ENCODE measurements around the gene TMC7. TPM values are rescaled to one million over a fixed set of nuclear protein-coding genes. Genes with fewer than 3 reads are reported as not detected.

The TMC7 gene
- total and polyA plus RNA-seq, 9 donors = 0.15 to 1.1 (median 0.35) TPM; not detected in 1

DNA sequence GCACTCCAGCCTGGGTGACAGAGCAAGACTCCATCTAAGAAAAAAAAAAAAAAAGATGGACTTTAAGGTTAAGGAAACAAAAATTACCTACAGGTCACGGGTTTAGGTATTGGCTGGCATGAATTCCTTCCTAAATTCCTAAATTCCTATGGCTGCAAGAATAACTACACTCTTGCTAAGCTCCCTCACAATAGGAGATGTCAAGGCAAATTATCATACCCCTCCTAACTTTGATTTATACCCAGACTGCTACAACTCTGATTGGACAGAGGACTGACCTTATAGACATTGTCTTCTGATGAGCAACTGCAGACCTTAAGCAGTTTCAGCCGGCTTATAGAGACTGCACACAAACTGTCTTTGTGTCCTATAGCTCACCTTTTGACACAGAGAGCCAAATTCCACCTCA is 25.1 kb upstream of the TMC7 start:
- DNase-seq = no peak
- no peaks in the 10 kb centered on the region for H3K27me3 ChIP-seq
- TF ChIP-seq EP300 (IDR thresholded peaks at IDR 0.05) (no peak), POLR2A (IDR thresholded peaks at IDR 0.05) (no peak), CTCF (IDR thresholded peaks at IDR 0.05) (no peak)
- H3K4me3 ChIP-seq = no peak overlapping the region
- no peaks in the 10 kb centered on the region for H3K36me3 ChIP-seq
- H3K27ac ChIP-seq = no peak overlapping the region
- intact Hi-C loops (cut with DNase I) = no loop called here
- H3K9me3 ChIP-seq = no peaks in the 10 kb centered on the region
- no peaks in the 10 kb centered on the region for H3K4me1 ChIP-seq (ENCODE audit: insufficient read depth)
- WGBS, 3 donors = 51 to 58% (median 57%) methylated on average over 2 of the region's 2 CpGs

DNA sequence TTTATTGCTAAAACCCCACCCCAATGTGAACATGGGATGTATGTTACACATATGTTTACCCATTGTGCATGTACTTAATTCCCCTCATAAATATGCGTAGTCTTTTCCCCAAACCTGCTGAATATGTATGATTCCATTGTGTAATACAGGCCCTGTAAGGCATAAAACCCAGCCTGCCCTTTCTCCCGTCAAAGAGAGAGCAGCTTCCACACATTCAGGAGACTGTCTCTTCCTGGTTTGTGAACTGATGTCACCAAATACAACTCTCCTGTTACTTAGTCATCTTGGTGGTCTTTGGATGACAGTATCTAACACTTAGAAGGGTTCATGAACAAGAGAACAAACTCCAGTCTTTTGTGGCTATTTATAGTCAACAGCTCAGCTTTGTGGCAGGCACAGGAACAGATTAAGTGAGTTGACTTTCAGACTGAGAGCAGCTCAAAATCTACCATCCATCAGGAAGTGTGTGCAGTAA is 24.7 kb upstream of the TMC7 start:
- TF ChIP-seq CTCF (IDR thresholded peaks at IDR 0.05) = no peak
- DNase-seq = no peak
- 62 to 74% (median 66%) methylated on average over 2 of the region's 2 CpGs for WGBS, 3 donors
- Histone ChIP-seq H3K4me3 (no peak overlapping the region), H3K9me3 (no peaks in the 10 kb centered on the region), H3K27me3 (no peaks in the 10 kb centered on the region), H3K27ac (no peak overlapping the region), H3K36me3 (no peaks in the 10 kb centered on the region), H3K4me1 (ENCODE audit: insufficient read depth) (no peaks in the 10 kb centered on the region)
- intact Hi-C loops (cut with DNase I) = no loop called here

- Histone ChIP-seq H3K4me3 (no peak overlapping the region), H3K27ac (no peak overlapping the region), H3K27me3 (no peaks in the 10 kb centered on the region), H3K36me3 (no peaks in the 10 kb centered on the region), H3K4me1 (ENCODE audit: insufficient read depth) (no peaks in the 10 kb centered on the region), H3K9me3 (no peaks in the 10 kb centered on the region)
- DNase-seq = no peak
- TF ChIP-seq EP300 (IDR thresholded peaks at IDR 0.05) (no peak), CTCF (IDR thresholded peaks at IDR 0.05) (no peak), POLR2A (IDR thresholded peaks at IDR 0.05) (no peak)
- intact Hi-C loops (cut with DNase I) = loop anchor here in 1 of 4 donors (5.0 kb wide), 1 partner anchor 163 kb away; the partner anchor contains the start of gene ARL6IP1
- 63 to 70% (median 65%) methylated on average over 5 of the region's 5 CpGs for WGBS, 3 donors
Measured at GRCh38 chr16:18965555-18965954, 18.2 kb upstream of the TMC7 start.

- Histone ChIP-seq H3K36me3 (no peaks in the 10 kb centered on the region), H3K4me3 (no peak overlapping the region), H3K9me3 (no peaks in the 10 kb centered on the region), H3K4me1 (ENCODE audit: insufficient read depth) (no peaks in the 10 kb centered on the region), H3K27ac (no peak overlapping the region), H3K27me3 (no peaks in the 10 kb centered on the region)
- intact Hi-C loops (cut with DNase I) = loop anchor here in 1 of 4 donors (5.0 kb wide), 1 partner anchor 164 kb away; the partner anchor contains the start of gene ARL6IP1
- 92 to 96% (median 93%) methylated on average over 5 of the region's 5 CpGs for WGBS, 3 donors
- DNase-seq = no peak
- TF ChIP-seq CTCF (IDR thresholded peaks at IDR 0.05) (no peak), EP300 (IDR thresholded peaks at IDR 0.05) (no peak)
Measured at GRCh38 chr16:18966791-18967190, 16.9 kb upstream of the TMC7 start.

All from ovary (tissue), 9 donors.